ENCODE measurements around the gene DHRS7C. TPM values are rescaled to one million over a fixed set of nuclear protein-coding genes. Genes with fewer than 3 reads are reported as not detected.

The DHRS7C gene
- total RNA-seq, 1 donor from 2014 or later: not detected

- H3K4me1 Mint-ChIP-seq: peaks cover 16% of the 10 kb centered on the region
- Histone ChIP-seq H3K79me2 (ENCODE audit: low read depth) (no peaks in the 10 kb centered on the region), H3F3A (ENCODE audit: low read depth) (no peaks in the 10 kb centered on the region), H4K20me1 (ENCODE audit: low read depth) (no peaks in the 10 kb centered on the region), H3K4me2 (no peak overlapping the region), H2AFZ (replicated peaks) (no peak overlapping the region), H3K9me3 (ENCODE audit: low read depth) (no peaks in the 10 kb centered on the region), H3K27me3 (no peaks in the 10 kb centered on the region), H3K4me1 (peaks cover 15% of the 10 kb centered on the region), H3K27ac (no peak overlapping the region), H3K4me3 (no peak overlapping the region), H3K36me3 (no peaks in the 10 kb centered on the region), H3K9ac (no peak overlapping the region)
- H3K4me3 Mint-ChIP-seq: no peak overlapping the region
- peak overlapping the region; percentile 30 for H3K27ac Mint-ChIP-seq
- TF ChIP-seq EZH2phosphoT487 (IDR thresholded peaks at IDR 0.05): no peak
- no peak for TF ChIP-seq EZH2 (IDR thresholded peaks at IDR 0.05)
- TF ChIP-seq, protein P1, sequence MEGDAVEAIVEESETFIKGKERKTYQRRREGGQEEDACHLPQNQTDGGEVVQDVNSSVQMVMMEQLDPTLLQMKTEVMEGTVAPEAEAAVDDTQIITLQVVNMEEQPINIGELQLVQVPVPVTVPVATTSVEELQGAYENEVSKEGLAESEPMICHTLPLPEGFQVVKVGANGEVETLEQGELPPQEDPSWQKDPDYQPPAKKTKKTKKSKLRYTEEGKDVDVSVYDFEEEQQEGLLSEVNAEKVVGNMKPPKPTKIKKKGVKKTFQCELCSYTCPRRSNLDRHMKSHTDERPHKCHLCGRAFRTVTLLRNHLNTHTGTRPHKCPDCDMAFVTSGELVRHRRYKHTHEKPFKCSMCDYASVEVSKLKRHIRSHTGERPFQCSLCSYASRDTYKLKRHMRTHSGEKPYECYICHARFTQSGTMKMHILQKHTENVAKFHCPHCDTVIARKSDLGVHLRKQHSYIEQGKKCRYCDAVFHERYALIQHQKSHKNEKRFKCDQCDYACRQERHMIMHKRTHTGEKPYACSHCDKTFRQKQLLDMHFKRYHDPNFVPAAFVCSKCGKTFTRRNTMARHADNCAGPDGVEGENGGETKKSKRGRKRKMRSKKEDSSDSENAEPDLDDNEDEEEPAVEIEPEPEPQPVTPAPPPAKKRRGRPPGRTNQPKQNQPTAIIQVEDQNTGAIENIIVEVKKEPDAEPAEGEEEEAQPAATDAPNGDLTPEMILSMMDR (IDR thresholded peaks at IDR 0.05): no peak
- no peak for DNase-seq (ENCODE audit: low spot score)
- peaks cover 3% of the 10 kb centered on the region for H3K27me3 Mint-ChIP-seq (ENCODE audit: insufficient read depth, low read depth)
- H3K9me3 Mint-ChIP-seq: peaks cover 3% of the 10 kb centered on the region
- no peaks in the 10 kb centered on the region for H3K36me3 Mint-ChIP-seq
Observed at GRCh38 chr17:9729735-9730420, 61.5 kb downstream of the DHRS7C start.

DNA sequence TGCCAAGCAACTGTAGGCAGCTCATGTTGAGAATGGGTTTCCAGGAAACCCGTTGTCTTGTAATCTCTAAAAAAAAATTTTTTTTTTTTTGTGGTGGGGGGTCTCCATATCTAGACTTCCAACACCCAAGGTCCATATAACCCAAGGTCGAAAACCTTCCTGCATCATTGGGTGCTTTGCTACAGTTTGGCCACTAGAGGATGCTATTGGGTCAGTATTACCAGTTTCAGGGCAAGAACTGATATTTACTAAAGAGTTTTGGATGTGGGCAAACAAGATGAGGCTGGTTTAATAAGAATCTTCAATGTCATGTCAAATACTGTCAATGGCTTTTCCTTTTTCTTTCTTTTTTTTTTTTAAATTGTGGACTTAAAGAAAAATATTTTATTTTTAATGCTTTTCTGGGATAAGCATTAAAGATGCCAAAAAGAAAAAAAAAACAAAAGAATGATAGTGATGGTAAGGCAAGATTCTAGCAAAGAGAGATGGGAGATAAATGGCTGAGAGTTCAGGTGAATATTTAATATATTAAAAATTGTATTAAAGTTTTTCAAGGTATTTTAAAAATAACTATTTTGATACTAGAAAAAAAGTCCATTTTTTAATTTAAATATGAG lies 62.2 kb downstream of the DHRS7C start:
- no peaks in the 10 kb centered on the region for H3K36me3 Mint-ChIP-seq
- Histone ChIP-seq H2AFZ (replicated peaks) (no peak overlapping the region), H3K79me2 (ENCODE audit: low read depth) (no peaks in the 10 kb centered on the region), H3K4me3 (no peak overlapping the region), H3K4me1 (peaks cover 17% of the 10 kb centered on the region), H3K27me3 (no peaks in the 10 kb centered on the region), H3K9me3 (ENCODE audit: low read depth) (no peaks in the 10 kb centered on the region), H3K27ac (no peak overlapping the region), H4K20me1 (ENCODE audit: low read depth) (no peaks in the 10 kb centered on the region), H3K9ac (no peak overlapping the region), H3F3A (ENCODE audit: low read depth) (no peaks in the 10 kb centered on the region), H3K4me2 (no peak overlapping the region), H3K36me3 (no peaks in the 10 kb centered on the region)
- peak; percentile 56 for DNase-seq (ENCODE audit: low spot score)
- H3K27me3 Mint-ChIP-seq (ENCODE audit: insufficient read depth, low read depth): peaks cover 3% of the 10 kb centered on the region
- TF ChIP-seq, protein P1 (IDR thresholded peaks at IDR 0.05): peak; percentile 99
- TF ChIP-seq EZH2phosphoT487 (IDR thresholded peaks at IDR 0.05): no peak
- peaks cover 20% of the 10 kb centered on the region for H3K4me1 Mint-ChIP-seq
- no peak overlapping the region for H3K4me3 Mint-ChIP-seq
- H3K27ac Mint-ChIP-seq: no peak overlapping the region
- peaks cover 3% of the 10 kb centered on the region for H3K9me3 Mint-ChIP-seq

DNA sequence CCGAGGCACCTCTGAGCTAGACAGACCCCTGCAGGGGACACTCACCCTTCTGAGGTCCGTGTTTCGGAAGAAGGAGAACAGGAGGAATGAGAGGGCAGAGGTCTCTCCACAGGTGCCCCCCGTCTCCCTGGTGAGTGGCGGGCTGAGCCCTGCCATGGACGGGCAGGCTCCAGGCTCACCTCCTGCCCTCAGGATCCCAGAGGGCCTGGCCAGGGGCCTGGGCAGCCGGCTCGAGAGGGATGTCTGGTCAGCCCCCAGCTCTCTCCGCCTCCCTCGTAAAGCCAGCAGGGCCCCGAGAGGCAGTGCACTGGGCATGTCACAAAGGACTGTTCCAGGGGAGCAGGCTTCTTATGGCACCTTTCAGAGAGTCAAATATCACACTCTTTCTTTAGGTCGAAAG lies 62.8 kb downstream of the DHRS7C start:
- no peaks in the 10 kb centered on the region for H3K36me3 Mint-ChIP-seq
- peaks cover 5% of the 10 kb centered on the region for H3K27me3 Mint-ChIP-seq (ENCODE audit: insufficient read depth, low read depth)
- Histone ChIP-seq H3K9me3 (ENCODE audit: low read depth) (no peaks in the 10 kb centered on the region), H3K27ac (no peak overlapping the region), H3K79me2 (ENCODE audit: low read depth) (no peaks in the 10 kb centered on the region), H3K36me3 (no peaks in the 10 kb centered on the region), H3K4me1 (peaks cover 17% of the 10 kb centered on the region), H3F3A (ENCODE audit: low read depth) (no peaks in the 10 kb centered on the region), H3K27me3 (no peaks in the 10 kb centered on the region), H3K4me3 (no peak overlapping the region), H2AFZ (replicated peaks) (no peak overlapping the region), H3K4me2 (no peak overlapping the region), H4K20me1 (ENCODE audit: low read depth) (no peaks in the 10 kb centered on the region), H3K9ac (no peak overlapping the region)
- no peak overlapping the region for H3K4me3 Mint-ChIP-seq
- TF ChIP-seq, protein P1 (IDR thresholded peaks at IDR 0.05): no peak
- TF ChIP-seq EZH2 (IDR thresholded peaks at IDR 0.05) (no peak), EZH2phosphoT487 (IDR thresholded peaks at IDR 0.05) (no peak)
- peaks cover 3% of the 10 kb centered on the region for H3K9me3 Mint-ChIP-seq
- DNase-seq (ENCODE audit: low spot score): no peak
- no peak overlapping the region for H3K27ac Mint-ChIP-seq
- peaks cover 22% of the 10 kb centered on the region for H3K4me1 Mint-ChIP-seq
